ENCODE measurements around the gene URGCP. TPM values are rescaled to one million over a fixed set of nuclear protein-coding genes. Genes with fewer than 3 reads are reported as not detected.

URGCP gene, protein sequence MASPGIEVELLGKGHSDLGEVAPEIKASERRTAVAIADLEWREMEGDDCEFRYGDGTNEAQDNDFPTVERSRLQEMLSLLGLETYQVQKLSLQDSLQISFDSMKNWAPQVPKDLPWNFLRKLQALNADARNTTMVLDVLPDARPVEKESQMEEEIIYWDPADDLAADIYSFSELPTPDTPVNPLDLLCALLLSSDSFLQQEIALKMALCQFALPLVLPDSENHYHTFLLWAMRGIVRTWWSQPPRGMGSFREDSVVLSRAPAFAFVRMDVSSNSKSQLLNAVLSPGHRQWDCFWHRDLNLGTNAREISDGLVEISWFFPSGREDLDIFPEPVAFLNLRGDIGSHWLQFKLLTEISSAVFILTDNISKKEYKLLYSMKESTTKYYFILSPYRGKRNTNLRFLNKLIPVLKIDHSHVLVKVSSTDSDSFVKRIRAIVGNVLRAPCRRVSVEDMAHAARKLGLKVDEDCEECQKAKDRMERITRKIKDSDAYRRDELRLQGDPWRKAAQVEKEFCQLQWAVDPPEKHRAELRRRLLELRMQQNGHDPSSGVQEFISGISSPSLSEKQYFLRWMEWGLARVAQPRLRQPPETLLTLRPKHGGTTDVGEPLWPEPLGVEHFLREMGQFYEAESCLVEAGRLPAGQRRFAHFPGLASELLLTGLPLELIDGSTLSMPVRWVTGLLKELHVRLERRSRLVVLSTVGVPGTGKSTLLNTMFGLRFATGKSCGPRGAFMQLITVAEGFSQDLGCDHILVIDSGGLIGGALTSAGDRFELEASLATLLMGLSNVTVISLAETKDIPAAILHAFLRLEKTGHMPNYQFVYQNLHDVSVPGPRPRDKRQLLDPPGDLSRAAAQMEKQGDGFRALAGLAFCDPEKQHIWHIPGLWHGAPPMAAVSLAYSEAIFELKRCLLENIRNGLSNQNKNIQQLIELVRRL
- total RNA-seq: 39.6 TPM
- long read RNA-seq, full-length matches to known transcripts: 109 of 155 reads
- long read RNA-seq, partial matches to known transcripts: 2 of 155 reads
- long read RNA-seq, other reads (novel, unspliced or antisense): 44 of 155 reads

DNA sequence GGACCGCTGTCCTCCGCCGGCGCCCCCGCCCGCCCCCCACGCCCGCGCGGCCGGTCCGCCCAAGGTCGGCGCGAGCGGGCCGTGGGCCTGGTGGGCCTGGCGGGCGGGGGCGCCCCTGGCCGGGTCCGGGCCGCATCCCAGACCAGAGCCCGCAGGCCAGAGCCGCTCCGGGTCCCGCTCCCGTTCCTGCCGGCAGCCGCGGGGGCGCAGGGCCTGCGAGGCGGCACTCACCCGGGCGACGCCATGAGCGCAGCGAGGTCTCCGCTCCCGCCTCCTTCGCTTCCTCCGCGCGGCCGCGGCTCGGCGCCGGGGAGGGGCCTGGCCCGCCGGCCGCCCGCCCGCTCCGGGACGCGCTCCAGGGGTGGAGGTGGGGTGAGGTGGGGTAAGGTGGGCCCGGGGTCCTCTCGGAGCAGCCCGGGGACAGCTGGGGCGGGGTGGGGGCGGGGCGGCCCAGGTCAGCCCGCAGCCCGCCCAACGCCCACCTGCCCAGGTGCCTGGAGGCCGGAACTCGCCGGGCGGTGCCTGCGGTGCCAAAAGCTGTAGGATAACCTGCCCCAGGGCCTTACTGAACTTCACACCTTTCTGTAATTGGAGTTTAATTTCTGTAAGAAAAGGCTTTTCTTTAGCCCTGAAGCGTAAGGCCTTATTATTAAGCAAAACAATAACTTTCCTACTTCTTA, at the start of gene URGCP:
Gene URGCP (minus strand): TSS at position 266 of the 680 bp plus-strand sequence. CDS start 21 bp downstream, at position 245.
- TF ChIP-seq, protein P1, sequence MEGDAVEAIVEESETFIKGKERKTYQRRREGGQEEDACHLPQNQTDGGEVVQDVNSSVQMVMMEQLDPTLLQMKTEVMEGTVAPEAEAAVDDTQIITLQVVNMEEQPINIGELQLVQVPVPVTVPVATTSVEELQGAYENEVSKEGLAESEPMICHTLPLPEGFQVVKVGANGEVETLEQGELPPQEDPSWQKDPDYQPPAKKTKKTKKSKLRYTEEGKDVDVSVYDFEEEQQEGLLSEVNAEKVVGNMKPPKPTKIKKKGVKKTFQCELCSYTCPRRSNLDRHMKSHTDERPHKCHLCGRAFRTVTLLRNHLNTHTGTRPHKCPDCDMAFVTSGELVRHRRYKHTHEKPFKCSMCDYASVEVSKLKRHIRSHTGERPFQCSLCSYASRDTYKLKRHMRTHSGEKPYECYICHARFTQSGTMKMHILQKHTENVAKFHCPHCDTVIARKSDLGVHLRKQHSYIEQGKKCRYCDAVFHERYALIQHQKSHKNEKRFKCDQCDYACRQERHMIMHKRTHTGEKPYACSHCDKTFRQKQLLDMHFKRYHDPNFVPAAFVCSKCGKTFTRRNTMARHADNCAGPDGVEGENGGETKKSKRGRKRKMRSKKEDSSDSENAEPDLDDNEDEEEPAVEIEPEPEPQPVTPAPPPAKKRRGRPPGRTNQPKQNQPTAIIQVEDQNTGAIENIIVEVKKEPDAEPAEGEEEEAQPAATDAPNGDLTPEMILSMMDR (IDR thresholded peaks at IDR 0.05; ENCODE audit: borderline replicate concordance): no peak
- Histone ChIP-seq H3K27me3 (ENCODE audit: low read depth) (no peaks in the 10 kb centered on the region), H3K4me3 (peak within 1 kb of the TSS; percentile 88), H3K27ac (replicated peaks) (peak within 1 kb of the TSS; percentile 93), H3K4me1 (peaks cover 50% of the 10 kb centered on the region), H3K9me3 (replicated peaks) (no peaks in the 10 kb centered on the region), H3K36me3 (no peaks in the 10 kb centered on the region)
- DNase-seq: peak; percentile 59
- intact Hi-C loops (cut with micrococcal nuclease): no loop called here

DNA sequence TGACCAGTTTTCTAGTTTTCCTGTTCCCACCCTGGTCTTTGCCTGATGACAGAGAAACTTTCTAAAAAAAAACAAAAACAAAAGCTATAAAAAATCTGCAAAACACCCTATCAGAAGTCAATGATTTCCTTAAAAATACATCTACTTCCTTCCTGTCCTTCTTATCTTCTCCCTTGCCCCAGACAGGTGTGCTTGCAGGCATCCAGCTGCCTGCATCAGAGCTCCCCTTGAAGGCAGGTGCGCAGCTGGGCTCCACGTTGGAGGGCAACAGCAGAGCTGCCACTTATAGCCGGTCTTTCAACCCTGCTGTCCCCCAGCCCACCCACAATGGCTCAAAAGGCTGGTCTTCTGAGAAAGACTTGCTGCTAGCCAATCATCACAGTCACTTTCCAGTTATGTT, 49.6 kb upstream of the URGCP start:
- intact Hi-C loops (cut with micrococcal nuclease): no loop called here
- H3K27me3 ChIP-seq (ENCODE audit: low read depth): no peaks in the 10 kb centered on the region
- no peaks in the 10 kb centered on the region for H3K9me3 ChIP-seq (replicated peaks)
- DNase-seq: no peak
- H3K4me1 ChIP-seq: no peaks in the 10 kb centered on the region
- no peak overlapping the region for H3K4me3 ChIP-seq
- TF ChIP-seq, protein P1 (IDR thresholded peaks at IDR 0.05; ENCODE audit: borderline replicate concordance): no peak
- H3K27ac ChIP-seq (replicated peaks): no peak overlapping the region
- H3K36me3 ChIP-seq: peaks cover 38% of the 10 kb centered on the region

DNA sequence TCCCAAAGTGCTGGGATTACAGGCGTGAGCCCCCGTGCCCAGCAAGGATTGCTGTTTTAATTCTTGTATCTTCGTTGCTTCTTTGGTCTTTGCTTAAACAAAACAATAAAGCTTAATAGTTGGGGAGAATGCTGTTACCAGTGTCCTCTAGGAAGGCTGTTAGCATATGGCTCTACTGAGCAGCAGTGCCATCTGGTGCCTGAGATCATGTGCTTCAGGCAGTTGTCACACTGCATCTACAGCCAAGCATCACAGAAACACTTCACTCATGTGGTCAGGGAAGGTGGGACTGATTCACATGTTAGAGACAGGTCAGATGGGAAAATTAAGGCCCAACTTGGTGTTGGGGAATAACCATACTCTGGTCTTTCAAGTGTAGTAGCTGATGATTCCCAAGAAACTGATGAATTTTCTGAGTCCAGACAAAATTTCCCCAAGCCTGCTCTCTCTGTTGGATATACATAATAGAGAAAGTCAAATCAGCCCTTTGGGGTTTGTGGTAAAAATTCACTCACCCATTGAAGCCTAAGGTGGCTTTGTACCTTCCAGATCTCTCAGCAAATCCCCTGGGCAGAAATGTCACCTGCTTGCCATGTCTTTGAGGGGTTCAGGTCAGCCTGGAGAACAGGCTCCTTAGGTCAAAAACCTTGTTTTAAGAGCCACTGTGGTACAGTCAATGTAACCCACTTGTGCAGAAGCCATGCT, 48.3 kb upstream of the URGCP start:
- no peak for DNase-seq
- no peaks in the 10 kb centered on the region for H3K4me1 ChIP-seq
- H3K27ac ChIP-seq (replicated peaks): no peak overlapping the region
- intact Hi-C loops (cut with micrococcal nuclease): no loop called here
- TF ChIP-seq, protein P1 (IDR thresholded peaks at IDR 0.05; ENCODE audit: borderline replicate concordance): peak; percentile 52
- no peak overlapping the region for H3K4me3 ChIP-seq
- H3K27me3 ChIP-seq (ENCODE audit: low read depth): no peaks in the 10 kb centered on the region
- H3K36me3 ChIP-seq: peaks cover 50% of the 10 kb centered on the region
- no peaks in the 10 kb centered on the region for H3K9me3 ChIP-seq (replicated peaks)

DNA sequence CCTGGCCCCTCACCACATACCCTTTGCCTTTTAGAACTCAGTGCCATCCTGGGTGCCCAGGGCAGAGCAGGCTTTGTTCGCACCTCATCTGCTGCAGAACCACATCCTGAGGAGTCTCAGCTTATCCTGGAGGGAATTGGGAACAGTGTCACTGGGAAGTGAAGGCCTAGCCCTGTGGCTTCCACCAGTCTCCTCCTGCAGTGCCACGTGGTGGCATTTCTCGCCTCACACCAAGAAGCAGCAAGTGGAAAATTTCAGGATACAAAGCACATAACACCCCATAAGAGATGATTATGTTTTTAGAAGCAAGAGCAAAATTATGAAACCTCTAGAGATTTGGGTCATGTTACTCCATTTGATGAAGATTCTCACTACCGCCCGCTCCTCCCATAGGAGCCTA, 46.7 kb upstream of the URGCP start:
- no peak overlapping the region for H3K4me3 ChIP-seq
- TF ChIP-seq, protein P1 (IDR thresholded peaks at IDR 0.05; ENCODE audit: borderline replicate concordance): no peak
- no peak for DNase-seq
- intact Hi-C loops (cut with micrococcal nuclease): no loop called here
- no peak overlapping the region for H3K27ac ChIP-seq (replicated peaks)
- no peaks in the 10 kb centered on the region for H3K27me3 ChIP-seq (ENCODE audit: low read depth)
- no peaks in the 10 kb centered on the region for H3K9me3 ChIP-seq (replicated peaks)
- no peaks in the 10 kb centered on the region for H3K4me1 ChIP-seq
- H3K36me3 ChIP-seq: peaks cover 66% of the 10 kb centered on the region
